ENCODE results near the gene ANKRD22.
A peak's percentile ranks its signal among the peaks of the same experiment; 100 is the strongest.
"Not testable (repeated sequence)": the region's sequence is repeated elsewhere in the genome, so short reads cannot be mapped to it uniquely, and the experiment has no call there.

The ANKRD22 gene

DNA sequence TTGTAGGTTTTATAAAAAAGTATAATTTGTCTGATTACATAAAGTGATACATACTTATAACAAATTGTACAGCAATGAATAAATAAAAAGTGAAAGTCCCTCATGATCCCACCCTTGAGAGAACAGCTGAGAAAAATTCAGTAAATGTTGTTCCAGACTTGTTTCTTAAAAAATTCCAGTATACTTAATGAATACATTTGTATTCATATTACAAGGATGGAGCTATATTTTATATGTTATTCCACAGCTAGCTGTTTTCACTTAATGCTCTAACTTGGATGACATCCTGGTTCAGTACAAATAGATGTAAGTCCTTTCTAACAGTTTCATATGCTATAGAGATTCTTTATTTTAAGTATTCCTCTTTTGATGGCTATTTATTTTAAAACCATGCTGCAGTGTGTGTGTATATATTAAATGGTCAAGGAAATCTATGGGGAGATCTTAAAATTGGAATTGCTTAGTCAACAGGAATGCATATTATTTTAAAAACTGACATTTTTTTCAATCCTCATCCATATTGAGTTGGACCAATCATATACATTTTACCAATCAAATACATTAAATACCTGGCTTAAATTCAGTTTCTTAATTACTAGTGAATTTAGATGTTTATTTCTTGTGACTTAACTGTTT, 37.3 kb upstream of the ANKRD22 start:
- Histone ChIP-seq H3K4me3 (replicated peaks; ENCODE audit: low read depth, low read length) (peak overlapping the region; percentile 52), H3K36me3 (ENCODE audit: control insufficient read depth, insufficient read depth, low read length) (no peaks in the 10 kb centered on the region; the same call in 1 of the 2 replicates), H3K27me3 (replicated peaks; ENCODE audit: control insufficient read depth, insufficient read depth, low read length) (no peaks in the 10 kb centered on the region)
- TF ChIP-seq, protein P1, sequence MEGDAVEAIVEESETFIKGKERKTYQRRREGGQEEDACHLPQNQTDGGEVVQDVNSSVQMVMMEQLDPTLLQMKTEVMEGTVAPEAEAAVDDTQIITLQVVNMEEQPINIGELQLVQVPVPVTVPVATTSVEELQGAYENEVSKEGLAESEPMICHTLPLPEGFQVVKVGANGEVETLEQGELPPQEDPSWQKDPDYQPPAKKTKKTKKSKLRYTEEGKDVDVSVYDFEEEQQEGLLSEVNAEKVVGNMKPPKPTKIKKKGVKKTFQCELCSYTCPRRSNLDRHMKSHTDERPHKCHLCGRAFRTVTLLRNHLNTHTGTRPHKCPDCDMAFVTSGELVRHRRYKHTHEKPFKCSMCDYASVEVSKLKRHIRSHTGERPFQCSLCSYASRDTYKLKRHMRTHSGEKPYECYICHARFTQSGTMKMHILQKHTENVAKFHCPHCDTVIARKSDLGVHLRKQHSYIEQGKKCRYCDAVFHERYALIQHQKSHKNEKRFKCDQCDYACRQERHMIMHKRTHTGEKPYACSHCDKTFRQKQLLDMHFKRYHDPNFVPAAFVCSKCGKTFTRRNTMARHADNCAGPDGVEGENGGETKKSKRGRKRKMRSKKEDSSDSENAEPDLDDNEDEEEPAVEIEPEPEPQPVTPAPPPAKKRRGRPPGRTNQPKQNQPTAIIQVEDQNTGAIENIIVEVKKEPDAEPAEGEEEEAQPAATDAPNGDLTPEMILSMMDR (IDR thresholded peaks at IDR 0.05; ENCODE audit: insufficient read depth, low read length, poor library complexity, severe bottlenecking), result no peak
- no peak for DNase-seq (ENCODE audit: extremely low read depth, insufficient read length)

DNA sequence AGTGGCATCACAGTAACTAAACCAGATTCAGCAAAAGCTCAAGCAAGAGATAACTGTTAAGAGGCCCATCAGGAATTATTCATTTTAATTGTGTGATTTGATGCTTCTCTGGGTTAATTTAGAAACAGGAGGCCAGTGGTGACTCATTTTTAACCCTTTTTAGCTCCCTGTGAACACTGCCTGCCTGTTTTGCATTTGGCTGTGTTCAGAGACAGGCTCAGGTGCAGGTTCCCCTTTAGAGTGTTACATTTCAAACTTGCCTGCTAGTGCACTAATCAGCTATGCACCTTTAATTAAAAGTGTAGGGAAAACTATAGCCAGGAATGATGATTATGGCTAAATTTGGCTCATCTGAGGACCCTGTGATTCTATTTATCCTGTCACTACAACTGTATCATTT, 34.9 kb upstream of the ANKRD22 start:
- H3K36me3 ChIP-seq (ENCODE audit: control insufficient read depth, insufficient read depth, low read length), result no peaks in the 10 kb centered on the region
- DNase-seq (ENCODE audit: extremely low read depth, insufficient read length), result peak; percentile 56
- H3K4me3 ChIP-seq (replicated peaks; ENCODE audit: low read depth, low read length), result peak overlapping the region; percentile 52
- no peaks in the 10 kb centered on the region for H3K27me3 ChIP-seq (replicated peaks; ENCODE audit: control insufficient read depth, insufficient read depth, low read length)
- TF ChIP-seq, protein P1 (IDR thresholded peaks at IDR 0.05; ENCODE audit: insufficient read depth, low read length, poor library complexity, severe bottlenecking), result no peak

DNA sequence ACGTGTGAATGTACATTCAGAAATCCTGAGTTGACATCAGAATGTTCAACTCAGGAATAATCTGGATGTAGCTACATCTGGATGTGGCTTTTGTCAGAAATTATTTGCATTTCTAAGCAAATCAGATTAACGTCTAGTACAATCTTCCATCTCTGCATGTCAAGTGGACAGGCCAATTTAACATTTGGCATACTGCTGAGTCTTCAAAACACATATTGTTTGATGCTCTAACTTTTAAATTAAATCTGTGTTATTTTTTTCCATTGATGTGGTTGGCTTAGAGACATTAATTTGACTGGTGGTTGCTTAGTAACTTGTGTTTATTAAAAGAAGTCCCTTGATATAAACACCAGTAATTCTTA, 31.8 kb upstream of the ANKRD22 start:
- no peak for DNase-seq (ENCODE audit: extremely low read depth, insufficient read length)
- H3K27me3 ChIP-seq (replicated peaks; ENCODE audit: control insufficient read depth, insufficient read depth, low read length), result no peaks in the 10 kb centered on the region
- TF ChIP-seq, protein P1 (IDR thresholded peaks at IDR 0.05; ENCODE audit: insufficient read depth, low read length, poor library complexity, severe bottlenecking), result no peak
- peak overlapping the region; percentile 75 for H3K4me3 ChIP-seq (replicated peaks; ENCODE audit: low read depth, low read length)
- no peaks in the 10 kb centered on the region for H3K36me3 ChIP-seq (ENCODE audit: control insufficient read depth, insufficient read depth, low read length)

DNA sequence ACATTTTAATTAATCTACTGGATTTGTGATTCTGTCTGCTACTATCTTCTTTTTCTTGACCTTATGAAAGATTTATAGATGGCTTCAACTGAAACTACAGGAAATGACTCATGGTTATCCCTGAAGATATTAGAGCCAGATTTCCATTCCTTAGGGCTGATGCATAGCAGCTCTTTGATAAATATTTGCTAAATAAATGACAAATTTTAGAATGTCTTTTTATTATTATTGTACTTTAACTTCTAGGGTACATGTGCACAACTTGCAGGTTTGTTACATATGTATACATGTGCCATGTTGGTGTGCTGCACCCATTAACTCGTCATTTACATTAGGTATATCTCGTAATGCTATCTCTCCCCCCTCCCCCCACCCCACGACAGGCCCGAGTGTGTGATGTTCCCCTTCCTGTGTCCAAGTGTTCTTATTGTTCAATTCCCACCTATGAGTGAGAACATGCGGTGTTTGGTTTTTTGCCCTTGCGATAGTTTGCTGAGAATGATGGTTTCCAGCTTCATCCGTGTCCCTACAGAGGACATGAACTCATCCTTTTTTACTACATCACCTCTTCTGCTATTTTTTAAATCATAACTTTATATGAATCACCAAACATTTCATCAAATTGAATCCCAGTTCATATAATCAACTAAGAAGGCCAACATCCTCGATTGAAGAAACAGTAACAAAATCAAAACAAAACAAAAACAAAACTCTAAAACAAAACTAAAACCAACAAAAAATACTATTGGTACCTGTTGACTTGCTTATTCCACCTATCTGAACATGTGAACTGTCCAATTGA, 31.2 kb upstream of the ANKRD22 start:
- not testable (repeated sequence) for H3K27me3 ChIP-seq (replicated peaks; ENCODE audit: control insufficient read depth, insufficient read depth, low read length); DNase-seq (ENCODE audit: extremely low read depth, insufficient read length); H3K36me3 ChIP-seq (ENCODE audit: control insufficient read depth, insufficient read depth, low read length)
- H3K4me3 ChIP-seq (replicated peaks; ENCODE audit: low read depth, low read length), result peak overlapping the region; percentile 75

DNA sequence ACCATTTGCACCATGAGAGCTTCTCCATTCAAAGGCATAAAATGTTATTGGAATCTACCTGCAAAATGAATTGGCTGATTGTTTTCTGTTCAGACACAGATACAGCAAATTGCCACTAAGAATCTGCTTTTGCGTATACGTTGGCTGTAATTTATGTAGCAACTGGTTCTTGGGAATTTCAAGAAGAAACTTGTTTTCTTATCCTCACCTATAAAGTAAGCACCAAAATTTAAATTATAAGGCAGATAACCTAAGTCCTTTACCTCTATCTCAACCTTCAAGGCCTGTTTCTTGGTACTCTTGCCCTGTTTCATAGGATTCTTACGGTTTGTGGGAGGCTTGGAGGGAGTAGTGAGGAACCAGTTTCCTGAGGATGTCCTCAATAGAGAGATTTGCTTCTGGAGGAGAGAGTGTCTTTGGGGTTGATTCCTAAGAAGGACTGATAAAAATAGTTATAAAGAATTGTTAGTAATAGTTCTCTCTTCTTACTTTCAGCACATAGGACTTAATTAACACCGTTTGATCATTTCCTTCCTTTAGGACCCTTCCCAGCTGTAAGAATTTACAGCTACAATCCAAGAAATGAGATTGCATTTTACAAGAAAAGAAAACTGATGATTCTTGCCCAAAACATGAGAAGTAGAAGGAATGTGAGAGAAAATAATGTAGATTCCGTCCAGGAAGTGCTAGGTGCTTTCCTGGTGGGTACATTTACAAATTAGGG, 30.4 kb upstream of the ANKRD22 start:
- no peaks in the 10 kb centered on the region for H3K27me3 ChIP-seq (replicated peaks; ENCODE audit: control insufficient read depth, insufficient read depth, low read length)
- DNase-seq (ENCODE audit: extremely low read depth, insufficient read length), result no peak
- peak overlapping the region; percentile 75 for H3K4me3 ChIP-seq (replicated peaks; ENCODE audit: low read depth, low read length)
- H3K36me3 ChIP-seq (ENCODE audit: control insufficient read depth, insufficient read depth, low read length), result no peaks in the 10 kb centered on the region
- TF ChIP-seq, protein P1 (IDR thresholded peaks at IDR 0.05; ENCODE audit: insufficient read depth, low read length, poor library complexity, severe bottlenecking), result no peak

DNA sequence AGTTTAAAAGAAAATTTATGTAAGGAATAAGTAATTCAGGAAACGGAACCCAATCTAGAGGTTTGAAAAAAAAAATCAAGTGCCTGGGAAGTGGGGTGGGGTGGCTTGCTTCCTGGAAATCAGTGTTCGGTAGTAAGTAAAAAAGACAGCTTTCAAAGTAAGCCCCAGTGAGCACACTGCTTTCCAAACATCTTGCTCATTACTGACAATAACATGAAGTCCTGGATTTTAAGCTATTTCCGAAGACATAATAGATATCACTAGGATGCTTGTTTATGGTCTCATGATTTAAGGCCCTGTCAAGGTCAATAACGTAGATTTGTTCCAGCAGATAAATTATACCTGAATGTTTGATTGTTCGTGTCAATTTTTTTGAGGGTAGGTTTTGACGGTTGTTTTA, 29.7 kb upstream of the ANKRD22 start:
- TF ChIP-seq, protein P1 (IDR thresholded peaks at IDR 0.05; ENCODE audit: insufficient read depth, low read length, poor library complexity, severe bottlenecking), result no peak
- Histone ChIP-seq H3K36me3 (ENCODE audit: control insufficient read depth, insufficient read depth, low read length) (no peaks in the 10 kb centered on the region), H3K4me3 (replicated peaks; ENCODE audit: low read depth, low read length) (peak overlapping the region; percentile 75), H3K27me3 (replicated peaks; ENCODE audit: control insufficient read depth, insufficient read depth, low read length) (no peaks in the 10 kb centered on the region)
- DNase-seq (ENCODE audit: extremely low read depth, insufficient read length), result no peak

All from GM06990 (cell line).